HG02623 (cell line): ENCODE results near the gene NME1.

Experiments used
- ATAC-seq: cut with Tn5 transposase; IDR thresholded peaks from one replicate; pipeline ENCODE4 v1.9.1; 2021; ENCODE audit warnings: moderate library complexity; ENCODE audit not compliant: unreplicated experiment

Gene NME1

DNA sequence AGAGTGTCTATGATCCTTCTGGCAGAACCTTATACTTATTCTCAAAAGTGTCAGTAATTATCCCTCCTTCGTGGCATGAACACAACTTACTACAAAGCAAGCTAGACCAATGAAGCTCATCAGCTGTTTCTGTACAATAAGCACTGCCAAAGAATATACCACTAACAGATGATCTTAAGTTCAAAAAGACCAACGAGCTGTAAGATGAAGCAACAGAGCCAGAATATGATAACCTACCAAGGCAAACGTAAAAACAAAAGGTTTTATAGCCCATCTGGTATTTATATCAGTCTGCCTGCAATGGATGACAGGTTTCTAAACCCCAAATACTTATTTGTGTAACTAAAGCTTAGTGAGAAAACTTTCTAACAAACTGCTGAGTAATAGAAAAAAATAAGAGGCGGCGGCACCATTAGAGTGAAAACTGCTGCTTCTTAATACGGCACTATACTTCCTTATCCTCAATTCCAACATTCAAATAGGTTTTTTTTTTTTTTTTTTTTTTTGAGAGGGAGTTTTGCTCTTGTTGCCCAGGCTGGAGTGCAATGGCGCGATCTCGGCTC, 35.0 kb downstream of the NME1 start:
- ATAC-seq, result no peak

DNA sequence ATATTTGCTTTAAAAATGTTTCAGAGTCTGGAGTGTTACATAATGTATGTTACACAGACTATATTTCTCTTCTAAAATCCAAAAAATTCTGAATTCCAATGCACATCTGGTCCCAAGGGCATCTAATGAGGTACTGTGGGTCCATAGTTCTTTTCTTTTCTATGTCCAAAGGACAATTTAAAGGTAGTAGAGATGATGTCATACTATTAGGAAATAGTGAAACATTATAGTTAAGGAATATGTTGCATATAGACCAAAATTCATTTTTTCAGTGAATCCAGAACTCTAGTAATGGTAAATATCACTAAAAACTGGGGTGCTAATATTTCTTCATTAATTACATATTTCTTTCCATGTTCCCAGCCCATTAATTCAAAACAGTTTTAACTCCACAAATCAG, 35.8 kb downstream of the NME1 start:
- ATAC-seq, result no peak

DNA sequence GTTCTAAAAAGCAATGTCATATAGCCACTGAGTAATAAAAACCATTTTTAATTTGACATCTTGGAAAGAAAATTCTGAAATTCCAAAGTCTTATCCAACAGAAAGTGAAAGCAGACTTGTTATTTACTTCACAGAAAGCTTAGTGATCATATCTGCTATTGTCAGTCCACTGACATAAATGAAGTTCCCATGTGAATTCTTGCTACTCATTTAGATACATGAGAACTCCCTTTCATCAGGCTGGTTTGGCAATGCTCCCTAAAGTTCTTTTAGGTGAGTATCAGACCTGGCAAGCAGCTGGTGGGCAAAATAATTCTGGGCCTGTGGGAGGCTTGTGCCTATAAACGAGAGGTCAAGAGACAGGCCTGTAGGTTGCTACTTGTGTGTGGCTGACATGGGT, 36.3 kb downstream of the NME1 start:
- no peak for ATAC-seq

DNA sequence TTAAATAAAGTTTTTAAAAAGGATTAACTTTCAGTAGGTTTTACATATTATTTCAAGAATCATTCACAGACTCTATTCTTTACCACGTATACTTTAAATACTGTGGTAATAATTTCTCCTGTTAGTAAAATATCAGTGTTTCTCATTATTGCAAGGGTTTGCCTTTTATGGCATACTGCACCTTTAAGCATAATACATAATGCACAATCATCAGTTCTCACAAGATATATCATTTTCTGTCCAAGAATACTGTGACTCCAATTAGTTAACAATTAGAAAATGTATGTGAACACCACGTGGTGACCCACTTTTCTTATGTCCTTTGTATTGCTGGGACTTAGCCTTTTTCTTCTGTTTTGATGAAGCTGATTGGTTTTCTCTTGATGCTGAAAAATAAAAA, 38.5 kb downstream of the NME1 start:
- ATAC-seq, result no peak

DNA sequence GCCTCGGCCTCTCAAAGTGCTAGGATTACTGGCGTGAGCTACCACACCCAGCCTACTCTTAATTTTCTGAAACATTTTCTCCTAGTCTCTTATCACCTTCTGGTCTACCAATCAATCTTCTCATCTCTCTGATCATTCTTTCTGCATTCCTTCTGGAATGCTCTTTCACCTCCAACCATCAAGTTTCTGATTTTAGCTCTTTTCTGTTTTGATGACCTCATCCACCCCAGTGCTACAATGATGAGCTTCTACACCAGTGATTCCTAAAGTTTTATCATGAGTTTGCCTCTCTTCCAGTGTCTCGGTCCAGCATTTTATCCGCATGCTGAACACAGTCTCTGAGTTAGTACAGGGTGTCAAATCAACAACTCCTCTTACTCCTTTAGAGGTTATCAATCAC, 44.4 kb downstream of the NME1 start:
- ATAC-seq, result no peak

DNA sequence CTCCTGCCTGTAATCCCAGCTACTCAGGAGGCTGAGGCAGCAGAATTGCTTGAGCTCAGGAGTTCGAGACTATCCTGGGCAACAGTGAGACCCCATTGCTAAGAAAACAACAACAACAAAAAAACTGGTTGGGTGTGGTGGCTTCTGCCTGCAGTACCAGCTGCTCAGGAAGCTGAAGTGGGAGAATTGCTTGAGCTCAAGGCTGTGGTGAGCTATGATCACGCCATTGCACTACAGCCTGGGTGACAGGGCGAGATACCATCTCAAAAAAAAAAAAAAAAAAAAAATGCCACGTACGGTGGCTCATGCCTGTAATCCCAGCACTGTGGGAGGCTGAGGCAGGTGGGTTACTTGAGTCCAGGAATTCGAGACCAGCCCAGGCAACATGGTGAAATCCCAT, 46.9 kb downstream of the NME1 start:
- no peak for ATAC-seq

DNA sequence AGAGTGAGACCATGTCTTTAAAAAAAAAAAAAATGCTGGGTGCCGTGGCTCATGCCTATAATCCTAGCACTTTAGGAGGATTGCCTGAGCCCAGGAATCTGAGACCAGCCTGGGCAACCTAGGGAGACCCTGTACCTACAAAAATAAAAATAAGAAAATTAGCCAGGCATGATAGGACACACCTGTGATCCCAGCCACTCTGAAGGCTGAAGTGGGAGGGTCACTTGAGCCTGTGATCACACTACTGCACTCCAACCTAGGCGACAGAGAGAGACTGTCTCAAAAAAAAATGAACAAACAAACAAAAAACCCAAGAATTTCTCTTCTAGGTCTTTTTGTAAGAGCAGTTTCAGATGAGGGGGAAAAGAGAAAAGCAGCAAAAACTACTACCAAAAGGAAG, 47.5 kb downstream of the NME1 start:
- ATAC-seq, result no peak

DNA sequence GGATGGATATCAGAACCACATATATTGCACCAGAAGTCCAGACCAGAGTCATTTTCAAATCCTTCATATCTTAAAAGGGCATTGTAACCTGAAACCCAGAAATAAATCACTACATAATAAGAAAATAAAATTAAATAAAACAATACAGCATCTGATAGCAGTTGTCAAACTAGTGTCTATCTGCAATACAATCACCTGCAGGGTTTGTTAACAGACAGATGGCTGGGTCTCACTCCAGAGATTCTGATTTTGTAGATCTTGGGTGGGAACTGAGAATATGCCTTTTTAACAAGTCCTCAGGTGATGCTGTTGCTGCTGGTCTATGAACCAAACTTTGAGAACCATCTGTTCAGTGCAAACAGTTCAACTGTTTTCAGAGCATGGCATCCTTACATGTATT, 50.5 kb downstream of the NME1 start:
- no peak for ATAC-seq
